ENCODE results near the gene SREBF2. TPM values are rescaled to one million over a fixed set of nuclear protein-coding genes. Genes with fewer than 3 reads are reported as not detected.

Gene SREBF2
- total and polyA plus RNA-seq, 2 donors from 2014 or later = 49.2 to 71.4 TPM

DNA sequence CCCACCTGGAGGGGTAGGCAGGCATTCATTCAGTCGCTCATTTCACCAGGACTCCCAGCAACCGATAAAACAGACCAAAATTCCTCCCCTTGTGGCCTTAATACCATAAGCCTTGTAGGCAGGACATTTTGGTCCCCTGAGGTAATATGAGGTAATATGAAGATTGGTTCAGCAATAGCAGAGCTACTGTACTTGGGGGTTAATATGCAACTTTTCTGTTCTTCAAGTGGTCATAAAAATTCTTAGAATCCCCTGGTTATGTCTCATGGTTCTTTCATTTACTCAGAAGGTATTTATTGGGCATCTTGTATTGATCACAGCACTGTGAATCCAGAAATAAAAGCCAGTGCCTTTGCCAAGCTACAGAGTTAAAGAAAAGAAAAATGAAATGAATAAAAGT lies 52.2 kb downstream of the SREBF2 start:
- DNase-seq = no peak
- no peak overlapping the region for H3K4me3 ChIP-seq (ENCODE audit: low read length in 3 of 3)
- no peak overlapping the region for H3K27ac ChIP-seq (ENCODE audit: low read depth in 2 of 2, low read length in 2 of 2)
- TF ChIP-seq, protein P1, sequence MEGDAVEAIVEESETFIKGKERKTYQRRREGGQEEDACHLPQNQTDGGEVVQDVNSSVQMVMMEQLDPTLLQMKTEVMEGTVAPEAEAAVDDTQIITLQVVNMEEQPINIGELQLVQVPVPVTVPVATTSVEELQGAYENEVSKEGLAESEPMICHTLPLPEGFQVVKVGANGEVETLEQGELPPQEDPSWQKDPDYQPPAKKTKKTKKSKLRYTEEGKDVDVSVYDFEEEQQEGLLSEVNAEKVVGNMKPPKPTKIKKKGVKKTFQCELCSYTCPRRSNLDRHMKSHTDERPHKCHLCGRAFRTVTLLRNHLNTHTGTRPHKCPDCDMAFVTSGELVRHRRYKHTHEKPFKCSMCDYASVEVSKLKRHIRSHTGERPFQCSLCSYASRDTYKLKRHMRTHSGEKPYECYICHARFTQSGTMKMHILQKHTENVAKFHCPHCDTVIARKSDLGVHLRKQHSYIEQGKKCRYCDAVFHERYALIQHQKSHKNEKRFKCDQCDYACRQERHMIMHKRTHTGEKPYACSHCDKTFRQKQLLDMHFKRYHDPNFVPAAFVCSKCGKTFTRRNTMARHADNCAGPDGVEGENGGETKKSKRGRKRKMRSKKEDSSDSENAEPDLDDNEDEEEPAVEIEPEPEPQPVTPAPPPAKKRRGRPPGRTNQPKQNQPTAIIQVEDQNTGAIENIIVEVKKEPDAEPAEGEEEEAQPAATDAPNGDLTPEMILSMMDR (IDR thresholded peaks at IDR 0.05; ENCODE audit: borderline replicate concordance, extremely low read depth, insufficient read depth) = no peak
- FAIRE-seq = no peak
- no peaks in the 10 kb centered on the region for H3K27me3 ChIP-seq (ENCODE audit: control insufficient read depth, insufficient read depth, low read length)
- intact Hi-C loops (cut with DNase I) = no loop called here
- H3K9ac ChIP-seq (ENCODE audit: low read length in 3 of 3) = no peak overlapping the region
- no peaks in the 10 kb centered on the region for H3K4me1 ChIP-seq (ENCODE audit: control insufficient read depth in 2 of 3, insufficient read depth in 2 of 3, low read depth in 1 of 3, low read length in 3 of 3)
- peaks cover 19 to 52% (median 48%) of the 10 kb centered on the region in 3 donors for H3K36me3 ChIP-seq (ENCODE audit: control insufficient read depth in 2 of 3, insufficient read depth in 3 of 3, low read length in 3 of 3)
- no peaks in the 10 kb centered on the region for H3K9me3 ChIP-seq (ENCODE audit: control insufficient read depth in 2 of 3, insufficient read depth in 1 of 3, low read length in 3 of 3)

DNA sequence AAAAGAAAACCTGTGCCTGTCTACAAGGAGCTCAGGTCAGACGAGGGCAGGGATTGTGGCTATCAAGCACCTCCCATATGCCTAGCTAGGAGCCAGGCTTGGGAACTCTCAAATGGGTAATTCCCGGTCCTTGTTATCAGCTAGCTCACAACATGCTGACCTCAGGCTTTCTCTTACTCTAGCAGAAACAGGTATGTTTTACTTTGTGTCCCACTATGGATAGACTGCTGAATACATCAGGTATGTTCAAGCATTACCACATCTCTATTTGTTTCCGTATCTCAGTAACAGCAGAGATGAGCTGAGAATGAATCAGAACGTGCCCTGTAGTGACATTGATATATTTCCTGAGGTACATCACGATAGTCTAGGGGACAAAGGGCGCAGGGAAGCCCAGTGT lies 52.6 kb downstream of the SREBF2 start:
- TF ChIP-seq, protein P1 (IDR thresholded peaks at IDR 0.05; ENCODE audit: borderline replicate concordance, extremely low read depth, insufficient read depth) = no peak
- no peak overlapping the region for H3K4me3 ChIP-seq (ENCODE audit: low read length in 3 of 3)
- no peak for DNase-seq
- no peak overlapping the region for H3K27ac ChIP-seq (ENCODE audit: low read depth in 2 of 2, low read length in 2 of 2)
- no peaks in the 10 kb centered on the region for H3K9me3 ChIP-seq (ENCODE audit: control insufficient read depth in 2 of 3, insufficient read depth in 1 of 3, low read length in 3 of 3)
- no peaks in the 10 kb centered on the region for H3K27me3 ChIP-seq (ENCODE audit: control insufficient read depth, insufficient read depth, low read length)
- peaks cover 20 to 53% (median 48%) of the 10 kb centered on the region in 3 donors for H3K36me3 ChIP-seq (ENCODE audit: control insufficient read depth in 2 of 3, insufficient read depth in 3 of 3, low read length in 3 of 3)
- H3K4me1 ChIP-seq (ENCODE audit: control insufficient read depth in 2 of 3, insufficient read depth in 2 of 3, low read depth in 1 of 3, low read length in 3 of 3) = no peaks in the 10 kb centered on the region
- intact Hi-C loops (cut with DNase I) = no loop called here
- FAIRE-seq = no peak
- no peak overlapping the region for H3K9ac ChIP-seq (ENCODE audit: low read length in 3 of 3)

DNA sequence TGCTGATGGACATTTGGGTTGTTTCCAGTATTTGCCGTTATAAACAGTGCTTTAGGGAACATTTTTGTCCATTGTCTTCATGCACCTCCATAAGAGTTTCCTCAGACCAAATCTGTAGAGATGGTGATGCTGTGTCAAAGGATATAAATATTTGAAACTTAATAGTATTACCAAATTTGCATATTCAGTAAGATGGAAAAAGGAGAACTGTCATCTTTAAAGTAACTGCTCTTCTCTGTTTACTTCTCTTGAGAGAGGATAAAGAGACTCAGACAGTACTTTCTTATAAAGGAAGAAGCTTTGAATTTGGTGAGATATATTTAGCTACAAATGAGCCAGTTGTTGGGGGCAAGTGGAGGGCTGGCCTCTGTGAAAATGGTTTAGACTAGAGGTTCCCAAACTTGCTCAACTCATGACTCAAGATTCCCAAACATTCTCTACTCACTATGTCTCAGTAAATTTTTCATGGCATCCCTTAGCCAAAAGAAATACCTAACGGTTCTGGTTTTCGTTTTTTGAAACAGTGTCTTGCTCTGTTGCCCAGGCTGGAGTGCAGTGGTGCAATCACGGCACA lies 55.8 kb downstream of the SREBF2 start:
- no peak overlapping the region for H3K9ac ChIP-seq (ENCODE audit: low read length in 3 of 3)
- peaks cover 12 to 47% (median 40%) of the 10 kb centered on the region in 3 donors for H3K36me3 ChIP-seq (ENCODE audit: control insufficient read depth in 2 of 3, insufficient read depth in 3 of 3, low read length in 3 of 3)
- no peak for FAIRE-seq
- H3K4me1 ChIP-seq (ENCODE audit: control insufficient read depth in 2 of 3, insufficient read depth in 2 of 3, low read depth in 1 of 3, low read length in 3 of 3) = no peaks in the 10 kb centered on the region
- intact Hi-C loops (cut with DNase I) = no loop called here
- TF ChIP-seq, protein P1 (IDR thresholded peaks at IDR 0.05; ENCODE audit: borderline replicate concordance, extremely low read depth, insufficient read depth) = no peak
- DNase-seq = no peak
- H3K27me3 ChIP-seq (ENCODE audit: control insufficient read depth, insufficient read depth, low read length) = no peaks in the 10 kb centered on the region
- no peak overlapping the region for H3K27ac ChIP-seq (ENCODE audit: low read depth in 2 of 2, low read length in 2 of 2)
- H3K9me3 ChIP-seq (ENCODE audit: control insufficient read depth in 2 of 3, insufficient read depth in 1 of 3, low read length in 3 of 3) = no peaks in the 10 kb centered on the region
- no peak overlapping the region for H3K4me3 ChIP-seq (ENCODE audit: low read length in 3 of 3)

DNA sequence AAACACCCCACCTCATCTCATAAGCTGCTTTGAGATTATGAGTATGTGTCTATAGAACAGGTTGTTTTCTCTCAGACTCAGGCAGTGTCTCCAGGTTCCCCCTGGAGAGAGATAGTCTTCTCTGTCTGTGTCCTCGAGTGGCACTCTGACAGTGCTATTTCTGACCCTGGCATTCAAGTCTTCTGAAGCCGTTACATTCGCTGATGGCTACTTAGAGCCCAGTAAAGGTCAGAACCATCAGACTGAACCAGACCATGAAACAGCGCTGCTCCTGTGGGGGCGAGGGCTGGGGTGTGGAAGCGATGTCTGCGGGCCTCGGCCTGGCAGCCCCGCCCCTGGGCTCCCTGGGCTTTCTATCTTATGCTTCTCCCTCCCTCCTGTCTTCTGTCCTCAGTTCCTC lies 58.5 kb downstream of the SREBF2 start:
- intact Hi-C loops (cut with DNase I) = no loop called here
- Histone ChIP-seq H3K9me3 (ENCODE audit: control insufficient read depth in 2 of 3, insufficient read depth in 1 of 3, low read length in 3 of 3) (no peaks in the 10 kb centered on the region), H3K4me1 (ENCODE audit: control insufficient read depth in 2 of 3, insufficient read depth in 2 of 3, low read depth in 1 of 3, low read length in 3 of 3) (no peaks in the 10 kb centered on the region), H3K4me3 (ENCODE audit: low read length in 3 of 3) (no peak overlapping the region), H3K27ac (ENCODE audit: low read depth in 2 of 2, low read length in 2 of 2) (no peak overlapping the region), H3K27me3 (ENCODE audit: control insufficient read depth, insufficient read depth, low read length) (no peaks in the 10 kb centered on the region), H3K36me3 (ENCODE audit: control insufficient read depth in 2 of 3, insufficient read depth in 3 of 3, low read length in 3 of 3) (peaks cover 3 to 30% (median 21%) of the 10 kb centered on the region in 3 donors), H3K9ac (ENCODE audit: low read length in 3 of 3) (no peak overlapping the region)
- FAIRE-seq (no peak), DNase-seq (no peak)
- TF ChIP-seq, protein P1 (IDR thresholded peaks at IDR 0.05; ENCODE audit: borderline replicate concordance, extremely low read depth, insufficient read depth) = no peak

Measured in kidney (tissue), 14 donors.